Testis (tissue), 3 donors: ENCODE measurements around the gene KRT84. TPM values are rescaled to one million over a fixed set of nuclear protein-coding genes. Genes with fewer than 3 reads are reported as not detected.

Experiments used
- DNase-seq: peaks from one replicate; pipeline ENCODE4 v3.0.0-alpha.2; 2019
- H3K27ac ChIP-seq, 2 donors: fragments of 200-600 bp; sonication (generic); one replicate each; pipeline ENCODE4 v1.5.1; 2019
- H3K27me3 ChIP-seq: fragments of 200-600 bp; sonication (generic); one replicate; pipeline ENCODE4 v1.5.1; 2019
- H3K36me3 ChIP-seq: fragments of 200-600 bp; sonication (generic); one replicate; pipeline ENCODE4 v1.5.1; 2017; ENCODE audit warnings: low read depth; ENCODE audit errors: missing control alignments
- H3K4me1 ChIP-seq: fragments of 200-600 bp; sonication (generic); one replicate; pipeline ENCODE4 v1.5.1; 2019
- H3K4me3 ChIP-seq, 2 donors: fragments of 200-600 bp; sonication (generic); one replicate each; pipeline ENCODE4 v1.5.1; 2017 to 2019
- H3K9me3 ChIP-seq: fragments of 200-600 bp; sonication (generic); one replicate; pipeline ENCODE4 v1.5.1; 2017
- CTCF ChIP-seq, 3 experiments: fragments of 450-650 bp in 2 of 3; fragments of 200-600 bp in 1 of 3; sonication (generic) in 1 of 3; IDR thresholded peaks; one replicate each; pipeline ENCODE4 v1.5.1; 2016 to 2019; ENCODE audit warnings: antibody characterized with exemption in 3 of 3, mild to moderate bottlenecking in 2 of 3, moderate library complexity in 1 of 3
- POLR2A ChIP-seq: fragments of 450-650 bp; IDR thresholded peaks from one replicate; pipeline ENCODE4 v1.6.1; 2017; ENCODE audit warnings: antibody characterized with exemption, mild to moderate bottlenecking, moderate library complexity
- WGBS, 2 donors: methylation state at CpG; one replicate each; pipeline ENCODE4 v1.1.5; 2018; 5-methylcytosine and 5-hydroxymethylcytosine counted together
- intact Hi-C: fragments of 100-400 bp; cut with DNase I; formaldehyde crosslinking; loops from one replicate; pipeline ENCODE4 v1.15.1; 2023; ENCODE audit warnings: low total_unique reads
- polyA plus RNA-seq: library from polyadenylated mRNA; stranded (reverse); fragments of 350-450 nt; fragmentation: Illumina TruSeq; extraction: RNeasy Lipid Tissue Mini Kit (QIAGEN cat#74804); gene quantifications from one replicate; pipeline ENCODE4 v1.2.3, GENCODE V29; 2014; ENCODE audit warnings: low read depth, low replicate concordance; ENCODE audit not compliant: insufficient read depth
- total RNA-seq, 2 donors: library from RNA; depleted of rRNA; stranded (reverse); fragments of >200 nt; gene quantifications; one replicate each; pipeline ENCODE4 v1.2.3, GENCODE V29; 2016

Gene KRT84
- total and polyA plus RNA-seq, 3 donors from 2014 or later = 0.43 TPM; not detected in 2

GRCh38 chr12:52358575-52359350 is 26.7 kb downstream of the KRT84 start:
- TF ChIP-seq POLR2A (no peak), CTCF (IDR thresholded peaks at IDR 0.05) (no peak)
- no peaks in the 10 kb centered on the region for H3K27me3 ChIP-seq
- H3K9me3 ChIP-seq = no peaks in the 10 kb centered on the region
- H3K4me1 ChIP-seq = no peaks in the 10 kb centered on the region
- DNase-seq = no peak
- no peak overlapping the region for H3K27ac ChIP-seq
- no peaks in the 10 kb centered on the region for H3K36me3 ChIP-seq
- intact Hi-C loops = no loop called here
- no peak overlapping the region for H3K4me3 ChIP-seq
- WGBS, 2 donors = 81 to 85% methylated on average over 4 to 5 of the region's 5 CpGs

GRCh38 chr12:52356762-52357580 is 28.5 kb downstream of the KRT84 start:
- H3K36me3 ChIP-seq = no peaks in the 10 kb centered on the region
- H3K4me1 ChIP-seq = no peaks in the 10 kb centered on the region
- intact Hi-C loops = no loop called here
- H3K27ac ChIP-seq = no peak overlapping the region
- no peak for DNase-seq
- H3K27me3 ChIP-seq = no peaks in the 10 kb centered on the region
- 80 to 86% methylated on average over 19 to 20 of the region's 20 CpGs for WGBS, 2 donors
- no peak overlapping the region for H3K4me3 ChIP-seq
- H3K9me3 ChIP-seq = no peaks in the 10 kb centered on the region
- no peak for TF ChIP-seq CTCF (IDR thresholded peaks at IDR 0.05)
- TF ChIP-seq POLR2A = no peak

- Histone ChIP-seq H3K27ac (no peak overlapping the region), H3K27me3 (no peaks in the 10 kb centered on the region), H3K9me3 (no peaks in the 10 kb centered on the region), H3K36me3 (no peaks in the 10 kb centered on the region), H3K4me3 (peak overlapping the region in 1 of 2 donors; percentile 7), H3K4me1 (no peaks in the 10 kb centered on the region)
- 67 to 80% methylated on average over 13 to 56 of the region's 56 CpGs for WGBS, 2 donors
- TF ChIP-seq CTCF (IDR thresholded peaks at IDR 0.05) = no peak
- TF ChIP-seq POLR2A = no peak
- no peak for DNase-seq
- intact Hi-C loops = no loop called here
Measured at GRCh38 chr12:52356031-52356761, 29.3 kb downstream of the KRT84 start.

GRCh38 chr12:52355176-52355575 is 30.3 kb downstream of the KRT84 start:
- no peak overlapping the region for H3K27ac ChIP-seq
- no peak for DNase-seq
- H3K27me3 ChIP-seq = no peaks in the 10 kb centered on the region
- no peak overlapping the region for H3K4me3 ChIP-seq
- H3K4me1 ChIP-seq = no peaks in the 10 kb centered on the region
- no peak for TF ChIP-seq POLR2A
- TF ChIP-seq CTCF (IDR thresholded peaks at IDR 0.05) = no peak
- intact Hi-C loops = no loop called here
- no peaks in the 10 kb centered on the region for H3K9me3 ChIP-seq
- H3K36me3 ChIP-seq = no peaks in the 10 kb centered on the region
- WGBS, 2 donors = 84 to 96% methylated on average over 8 of the region's 8 CpGs
